GM21723 (cell line): ENCODE data around the gene DHPS.
"Not testable (repeated sequence)": the region's sequence is repeated elsewhere in the genome, so short reads cannot be mapped to it uniquely, and the experiment has no call there.

Source experiments
- ATAC-seq: cut with Tn5 transposase; IDR thresholded peaks from one replicate; pipeline ENCODE4 v1.9.1; 2021; ENCODE audit warnings: mild to moderate bottlenecking, moderate library complexity; ENCODE audit not compliant: unreplicated experiment

DHPS gene

GRCh38 chr19:12705654-12706331, 24.1 kb upstream of the DHPS start:
- no peak for ATAC-seq

- no peak for ATAC-seq
These were observed 23.5 kb upstream of the DHPS start for GRCh38 chr19:12705169-12705568.

- no peak for ATAC-seq
These were observed 21.4 kb upstream of the DHPS start for GRCh38 chr19:12703046-12703445.

- no peak for ATAC-seq
These were observed 20.1 kb upstream of the DHPS start for GRCh38 chr19:12701596-12702282.

- no peak for ATAC-seq
These were observed 16.5 kb upstream of the DHPS start for GRCh38 chr19:12698138-12698537.

- not testable (repeated sequence) for ATAC-seq
These were observed 15.7 kb upstream of the DHPS start for GRCh38 chr19:12697425-12697824.

- peak; percentile 60 for ATAC-seq
These were observed 15.0 kb upstream of the DHPS start, which contains the start of gene FBXW9 for GRCh38 chr19:12696366-12697335. FBXW9 (minus strand) TSS chr19:12696631; CDS start chr19:12696581, 50 bp downstream.

GRCh38 chr19:12695997-12696365, 14.3 kb upstream of the DHPS start:
- peak; percentile 17 for ATAC-seq

GRCh38 chr19:12695514-12695913, 13.8 kb upstream of the DHPS start:
- ATAC-seq = peak; percentile 4

GRCh38 chr19:12695096-12695495, 13.4 kb upstream of the DHPS start:
- ATAC-seq = no peak

GRCh38 chr19:12694641-12695040, 13.0 kb upstream of the DHPS start:
- no peak for ATAC-seq

- ATAC-seq = no peak
These were observed 11.3 kb upstream of the DHPS start for GRCh38 chr19:12692960-12693359.

GRCh38 chr19:12689581-12690216, 8.0 kb upstream of the DHPS start:
- ATAC-seq = no peak

GRCh38 chr19:12689012-12689411, 7.3 kb upstream of the DHPS start:
- no peak for ATAC-seq

- no peak for ATAC-seq
These were observed 6.0 kb upstream of the DHPS start, which contains the start of gene GNG14 for GRCh38 chr19:12687496-12688196. GNG14 (plus strand) TSS chr19:12687998; CDS start chr19:12688049, 51 bp downstream.

GRCh38 chr19:12685831-12686230, 4.2 kb upstream of the DHPS start:
- no peak for ATAC-seq

- ATAC-seq = no peak
These were observed 1.6 kb downstream of the DHPS start for GRCh38 chr19:12680034-12680433.

GRCh38 chr19:12678039-12678438, 3.6 kb downstream of the DHPS start:
- ATAC-seq = not testable (repeated sequence)

- ATAC-seq = no peak
These were observed 4.8 kb downstream of the DHPS start for GRCh38 chr19:12676928-12677327.

GRCh38 chr19:12676384-12676792, 5.3 kb downstream of the DHPS start:
- no peak for ATAC-seq
